Progenitor cell of endocrine pancreas (in vitro differentiated cells): ENCODE measurements around the gene SLC27A2. TPM values are rescaled to one million over a fixed set of nuclear protein-coding genes. Genes with fewer than 3 reads are reported as not detected.
A peak's percentile ranks its signal among the peaks of the same experiment; 100 is the strongest.

Source experiments
- DNase-seq: peaks from one replicate; pipeline ENCODE4 v3.0.0; 2021; ENCODE audit warnings: low spot score; ENCODE audit not compliant: unreplicated experiment
- H3K27ac Mint-ChIP-seq: 2 replicates; pipeline ENCODE4 v1.8.0; 2021; ENCODE audit warnings: mild to moderate bottlenecking, moderate library complexity, mixed read lengths
- H3K27me3 Mint-ChIP-seq: 2 replicates; pipeline ENCODE4 v1.8.0; 2021; ENCODE audit warnings: mixed read lengths
- H3K36me3 Mint-ChIP-seq: 2 replicates; pipeline ENCODE4 v1.8.0; 2022; ENCODE audit warnings: mixed read lengths; ENCODE audit not compliant: insufficient read depth
- H3K4me1 Mint-ChIP-seq: 2 replicates; pipeline ENCODE4 v1.8.0; 2021; ENCODE audit warnings: low read depth, mixed read lengths
- H3K4me3 Mint-ChIP-seq: 2 replicates; pipeline ENCODE4 v1.8.0; 2021; ENCODE audit warnings: low read depth, mild to moderate bottlenecking, moderate library complexity, mixed read lengths
- H3K9me3 Mint-ChIP-seq: 2 replicates; pipeline ENCODE4 v1.8.0; 2021; ENCODE audit warnings: low read depth, mixed read lengths
- total RNA-seq: library from RNA; stranded (reverse); gene quantifications from 2 replicates; pipeline ENCODE4 v1.2.1, GENCODE V29; 2021
- TF ChIP-seq, protein P1 (sequence below): fragments of 200-600 bp; sonication (generic); IDR thresholded peaks from one replicate; pipeline ENCODE4 v1.5.0; 2021; ENCODE audit warnings: antibody characterized with exemption, mild to moderate bottlenecking; ENCODE audit not compliant: unreplicated experiment

The SLC27A2 gene
- total RNA-seq, 1 donor from 2014 or later = 10.6 TPM

DNA sequence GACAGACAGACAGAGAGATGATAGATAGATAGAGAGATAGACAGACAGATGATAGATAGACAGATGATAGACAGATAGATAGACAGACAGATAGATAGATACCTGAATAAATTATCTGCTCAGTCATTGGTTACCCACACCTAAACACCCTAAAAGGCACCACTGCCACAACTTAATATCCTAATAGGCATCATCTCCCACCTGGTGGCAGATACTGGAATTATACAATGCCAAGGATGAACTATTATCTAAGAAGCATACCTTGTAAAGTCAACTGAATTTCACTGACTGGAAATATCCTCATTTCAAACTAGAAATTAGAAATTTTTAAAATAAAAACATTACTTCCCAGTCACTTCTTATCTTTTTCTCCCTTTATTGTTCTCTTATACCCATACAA is 43.6 kb upstream of the SLC27A2 start:
- Mint-ChIP-seq H3K4me3 (no peak overlapping the region), H3K36me3 (no peaks in the 10 kb centered on the region), H3K4me1 (no peaks in the 10 kb centered on the region), H3K27ac (no peak overlapping the region), H3K27me3 (no peaks in the 10 kb centered on the region), H3K9me3 (no peaks in the 10 kb centered on the region)
- DNase-seq = no peak
- TF ChIP-seq, protein P1, sequence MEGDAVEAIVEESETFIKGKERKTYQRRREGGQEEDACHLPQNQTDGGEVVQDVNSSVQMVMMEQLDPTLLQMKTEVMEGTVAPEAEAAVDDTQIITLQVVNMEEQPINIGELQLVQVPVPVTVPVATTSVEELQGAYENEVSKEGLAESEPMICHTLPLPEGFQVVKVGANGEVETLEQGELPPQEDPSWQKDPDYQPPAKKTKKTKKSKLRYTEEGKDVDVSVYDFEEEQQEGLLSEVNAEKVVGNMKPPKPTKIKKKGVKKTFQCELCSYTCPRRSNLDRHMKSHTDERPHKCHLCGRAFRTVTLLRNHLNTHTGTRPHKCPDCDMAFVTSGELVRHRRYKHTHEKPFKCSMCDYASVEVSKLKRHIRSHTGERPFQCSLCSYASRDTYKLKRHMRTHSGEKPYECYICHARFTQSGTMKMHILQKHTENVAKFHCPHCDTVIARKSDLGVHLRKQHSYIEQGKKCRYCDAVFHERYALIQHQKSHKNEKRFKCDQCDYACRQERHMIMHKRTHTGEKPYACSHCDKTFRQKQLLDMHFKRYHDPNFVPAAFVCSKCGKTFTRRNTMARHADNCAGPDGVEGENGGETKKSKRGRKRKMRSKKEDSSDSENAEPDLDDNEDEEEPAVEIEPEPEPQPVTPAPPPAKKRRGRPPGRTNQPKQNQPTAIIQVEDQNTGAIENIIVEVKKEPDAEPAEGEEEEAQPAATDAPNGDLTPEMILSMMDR = peak; percentile 14

- Mint-ChIP-seq H3K4me3 (no peak overlapping the region), H3K27ac (no peak overlapping the region)
These were observed 41.9 kb upstream of the SLC27A2 start for GRCh38 chr15:50140098-50140497.

DNA sequence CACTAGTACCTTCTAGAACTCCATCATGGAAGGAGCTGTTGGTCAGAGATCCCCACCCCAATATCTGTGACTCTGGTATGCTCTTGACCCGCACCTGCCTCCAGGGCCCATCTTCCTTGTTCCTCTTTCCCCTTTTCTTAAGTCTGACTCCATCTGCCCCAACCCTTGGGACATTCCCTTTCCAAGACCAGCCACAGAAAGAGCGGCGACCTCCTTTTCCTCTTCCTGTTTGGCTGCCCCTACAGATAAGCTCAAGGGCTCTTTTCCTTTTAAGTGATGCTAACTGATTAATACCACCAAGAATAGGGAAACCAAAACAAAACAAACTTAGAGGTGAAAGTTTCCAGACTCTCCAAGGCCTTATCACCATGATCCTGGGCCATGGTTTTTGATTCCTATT is 41.0 kb upstream of the SLC27A2 start:
- H3K27ac Mint-ChIP-seq = no peak overlapping the region
- H3K9me3 Mint-ChIP-seq = no peaks in the 10 kb centered on the region
- DNase-seq = no peak
- H3K36me3 Mint-ChIP-seq = no peaks in the 10 kb centered on the region
- H3K27me3 Mint-ChIP-seq = no peaks in the 10 kb centered on the region
- peaks cover 1% of the 10 kb centered on the region for H3K4me1 Mint-ChIP-seq
- no peak overlapping the region for H3K4me3 Mint-ChIP-seq
- TF ChIP-seq, protein P1 = no peak

More at GRCh38 chr15:50140098-50140497, 41.9 kb upstream of the SLC27A2 start:
- no peaks in the 10 kb centered on the region for H3K9me3 Mint-ChIP-seq
- H3K36me3 Mint-ChIP-seq = no peaks in the 10 kb centered on the region
- no peaks in the 10 kb centered on the region for H3K27me3 Mint-ChIP-seq
- H3K4me1 Mint-ChIP-seq = no peaks in the 10 kb centered on the region
- TF ChIP-seq, protein P1 = no peak
- DNase-seq = no peak

DNA sequence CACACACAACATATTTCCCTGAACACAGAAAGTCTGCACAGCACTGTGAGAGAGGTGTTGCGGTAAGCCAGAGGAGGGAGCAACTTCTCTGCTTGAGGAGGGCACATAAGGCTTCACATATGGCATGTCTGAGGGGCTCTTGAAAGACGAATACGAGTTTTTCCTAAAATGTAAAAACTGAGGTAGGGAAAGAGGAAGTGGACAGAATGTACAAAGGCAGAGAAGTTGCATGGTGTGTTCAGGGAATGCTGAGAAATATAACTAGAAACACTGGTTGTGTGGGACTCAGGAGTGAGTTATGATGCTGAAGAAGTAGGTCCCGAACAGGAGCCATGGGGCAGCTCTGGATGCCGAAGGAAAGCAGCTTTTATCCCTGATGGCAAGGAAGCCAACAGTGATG is 40.1 kb upstream of the SLC27A2 start:
- Mint-ChIP-seq H3K27ac (no peak overlapping the region), H3K36me3 (no peaks in the 10 kb centered on the region), H3K4me3 (no peak overlapping the region), H3K27me3 (no peaks in the 10 kb centered on the region), H3K9me3 (no peaks in the 10 kb centered on the region), H3K4me1 (peaks cover 7% of the 10 kb centered on the region)
- TF ChIP-seq, protein P1 = no peak
- DNase-seq = no peak

DNA sequence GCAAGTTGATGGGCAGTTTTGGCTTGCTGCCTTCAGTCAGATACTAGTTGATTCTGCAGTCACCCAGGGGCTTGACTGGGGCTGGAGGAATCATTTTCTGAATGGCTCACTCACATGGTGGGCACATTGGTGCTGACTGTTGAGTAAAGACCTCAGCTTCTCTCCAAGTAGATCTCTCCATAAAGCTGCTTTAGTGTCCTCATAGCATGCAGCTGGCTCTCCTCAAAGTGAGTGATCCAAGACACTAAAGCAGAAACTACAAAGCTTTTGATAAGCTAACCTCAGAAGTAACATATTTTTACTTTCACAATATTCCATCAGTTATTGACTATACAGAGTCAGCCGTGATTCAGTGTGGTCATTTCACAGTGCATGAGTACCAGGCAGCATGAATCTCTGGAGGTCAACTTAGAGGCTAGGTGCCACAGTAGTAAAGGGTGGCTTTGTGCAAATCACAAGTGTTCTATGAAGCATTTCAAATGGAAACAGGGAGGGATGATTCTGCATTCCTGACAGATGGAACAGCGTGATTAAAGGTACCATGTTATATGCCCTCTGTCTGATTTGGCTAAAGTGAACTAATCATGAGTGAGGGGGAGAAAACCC is 38.6 kb upstream of the SLC27A2 start:
- TF ChIP-seq, protein P1 = no peak
- peaks cover 7% of the 10 kb centered on the region for H3K4me1 Mint-ChIP-seq
- no peak overlapping the region for H3K4me3 Mint-ChIP-seq
- no peaks in the 10 kb centered on the region for H3K27me3 Mint-ChIP-seq
- H3K36me3 Mint-ChIP-seq = no peaks in the 10 kb centered on the region
- no peaks in the 10 kb centered on the region for H3K9me3 Mint-ChIP-seq
- no peak for DNase-seq
- H3K27ac Mint-ChIP-seq = no peak overlapping the region
